ENCODE data around the gene WBP4.

GRCh38 chr13:41127701-41128100, 66.4 kb downstream of the WBP4 start:
- TF ChIP-seq CTCF (IDR thresholded peaks at IDR 0.05; ENCODE audit: borderline replicate concordance, extremely low read depth, low read length, poor library complexity, severe bottlenecking), result no peak
- TF ChIP-seq EZH2 (IDR thresholded peaks at IDR 0.05; ENCODE audit: borderline replicate concordance, low read depth, low read length, severe bottlenecking), result no peak

Measured in DND-41 (cell line).